ENCODE data around the gene RAB3GAP2.
"Not testable (repeated sequence)": the region's sequence is repeated elsewhere in the genome, so short reads cannot be mapped to it uniquely, and the experiment has no call there.

- TF ChIP-seq CTCF, POLR2A (IDR thresholded peaks at IDR 0.05): not testable (repeated sequence)
Measured at GRCh38 chr1:220256194-220256593, 16.1 kb downstream of the RAB3GAP2 start.

All from uterus (tissue), 2 donors.